HepG2 (cell line): ENCODE results near the gene CLRN3.

Source experiments
- E2F1 ChIP-seq: sonication (generic); formaldehyde crosslinking; IDR thresholded peaks from 2 replicates; pipeline ENCODE4 v1.5.0; 2020; ENCODE audit warnings: missing genetic modification reagents
- JUNB ChIP-seq: sonication (generic); formaldehyde crosslinking; IDR thresholded peaks from 2 replicates; pipeline ENCODE4 v1.8.0; 2022; ENCODE audit warnings: missing genetic modification reagents, mild to moderate bottlenecking, borderline replicate concordance
- MXI1 ChIP-seq: IDR thresholded peaks from 3 replicates; pipeline ENCODE4 v1.6.1; 2012; ENCODE audit warnings: low read depth, low read length, inconsistent platforms, borderline replicate concordance
- NR2F2 ChIP-seq: IDR thresholded peaks from 2 replicates; pipeline ENCODE4 v1.6.1; 2012; ENCODE audit warnings: low read depth, inconsistent platforms, borderline replicate concordance
- ONECUT2 ChIP-seq: sonication (generic); formaldehyde crosslinking; IDR thresholded peaks from 2 replicates; pipeline ENCODE4 v1.4.0; 2020; ENCODE audit warnings: missing genetic modification reagents
- POLR2A ChIP-seq, 2 experiments: IDR thresholded peaks; 2 replicates each; pipeline ENCODE4 v1.6.1; 2011; ENCODE audit warnings: low read depth in 2 of 2, low read length in 2 of 2, mild to moderate bottlenecking in 1 of 2, moderate library complexity in 1 of 2; ENCODE audit not compliant: insufficient read depth in 1 of 2
- SP1 ChIP-seq, 2 experiments: fragments of 450-650 bp in 1 of 2; sonication (generic) in 1 of 2; formaldehyde crosslinking in 1 of 2; IDR thresholded peaks; 2 replicates each; pipeline versions ENCODE4 v1.4.0 to v1.6.1; 2016 to 2020; ENCODE audit warnings: missing genetic modification reagents in 1 of 2
- ZKSCAN1 ChIP-seq: fragments of 150-350 bp; IDR thresholded peaks from 2 replicates; pipeline ENCODE4 v1.6.1; 2014; ENCODE audit warnings: low read length
- ZNF451 ChIP-seq: sonication (generic); formaldehyde crosslinking; IDR thresholded peaks from 2 replicates; pipeline ENCODE4 v1.5.0; 2020; ENCODE audit warnings: mild to moderate bottlenecking, missing genetic modification reagents
- TF ChIP-seq, protein P1 (sequence below), 2 experiments: IDR thresholded peaks; 2 replicates each; pipeline ENCODE4 v1.6.1; 2011 to 2012; ENCODE audit warnings: low read length in 2 of 2, borderline replicate concordance in 1 of 2, low read depth in 1 of 2, mild to moderate bottlenecking in 1 of 2, moderate library complexity in 1 of 2
- TF ChIP-seq, protein P2 (sequence below): sonication (generic); formaldehyde crosslinking; IDR thresholded peaks from 2 replicates; pipeline ENCODE4 v1.5.0; 2020; ENCODE audit warnings: mild to moderate bottlenecking, missing genetic modification reagents, moderate library complexity
- TF ChIP-seq, protein P3 (sequence below): sonication (generic); formaldehyde crosslinking; IDR thresholded peaks from 2 replicates; pipeline ENCODE4 v1.5.1; 2020; ENCODE audit warnings: mild to moderate bottlenecking, missing genetic modification reagents, moderate library complexity
- TF ChIP-seq, protein P4 (sequence below): sonication (generic); formaldehyde crosslinking; IDR thresholded peaks from 2 replicates; pipeline ENCODE4 v1.9.0; 2021; ENCODE audit warnings: missing genetic modification reagents, borderline replicate concordance

GRCh38 chr10:127908106-127908958 lies 15.6 kb upstream of the CLRN3 start:
- TF ChIP-seq JUNB (CRISPR knock-in tag) (no peak), ZNF451 (CRISPR knock-in tag) (no peak), E2F1 (no peak), MXI1 (no peak), ONECUT2 (CRISPR knock-in tag) (no peak), NR2F2 (no peak), ZKSCAN1 (no peak), POLR2A (IDR thresholded peaks at IDR 0.05; ENCODE audit: insufficient read depth in 1 of 2, low read depth in 2 of 2, low read length in 2 of 2) (no peak), SP1 (IDR thresholded peaks at IDR 0.05) (no peak), SP1 (CRISPR knock-in tag; IDR thresholded peaks at IDR 0.05) (no peak)
- TF ChIP-seq, protein P1, sequence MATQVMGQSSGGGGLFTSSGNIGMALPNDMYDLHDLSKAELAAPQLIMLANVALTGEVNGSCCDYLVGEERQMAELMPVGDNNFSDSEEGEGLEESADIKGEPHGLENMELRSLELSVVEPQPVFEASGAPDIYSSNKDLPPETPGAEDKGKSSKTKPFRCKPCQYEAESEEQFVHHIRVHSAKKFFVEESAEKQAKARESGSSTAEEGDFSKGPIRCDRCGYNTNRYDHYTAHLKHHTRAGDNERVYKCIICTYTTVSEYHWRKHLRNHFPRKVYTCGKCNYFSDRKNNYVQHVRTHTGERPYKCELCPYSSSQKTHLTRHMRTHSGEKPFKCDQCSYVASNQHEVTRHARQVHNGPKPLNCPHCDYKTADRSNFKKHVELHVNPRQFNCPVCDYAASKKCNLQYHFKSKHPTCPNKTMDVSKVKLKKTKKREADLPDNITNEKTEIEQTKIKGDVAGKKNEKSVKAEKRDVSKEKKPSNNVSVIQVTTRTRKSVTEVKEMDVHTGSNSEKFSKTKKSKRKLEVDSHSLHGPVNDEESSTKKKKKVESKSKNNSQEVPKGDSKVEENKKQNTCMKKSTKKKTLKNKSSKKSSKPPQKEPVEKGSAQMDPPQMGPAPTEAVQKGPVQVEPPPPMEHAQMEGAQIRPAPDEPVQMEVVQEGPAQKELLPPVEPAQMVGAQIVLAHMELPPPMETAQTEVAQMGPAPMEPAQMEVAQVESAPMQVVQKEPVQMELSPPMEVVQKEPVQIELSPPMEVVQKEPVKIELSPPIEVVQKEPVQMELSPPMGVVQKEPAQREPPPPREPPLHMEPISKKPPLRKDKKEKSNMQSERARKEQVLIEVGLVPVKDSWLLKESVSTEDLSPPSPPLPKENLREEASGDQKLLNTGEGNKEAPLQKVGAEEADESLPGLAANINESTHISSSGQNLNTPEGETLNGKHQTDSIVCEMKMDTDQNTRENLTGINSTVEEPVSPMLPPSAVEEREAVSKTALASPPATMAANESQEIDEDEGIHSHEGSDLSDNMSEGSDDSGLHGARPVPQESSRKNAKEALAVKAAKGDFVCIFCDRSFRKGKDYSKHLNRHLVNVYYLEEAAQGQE (IDR thresholded peaks at IDR 0.05; ENCODE audit: borderline replicate concordance in 1 of 2, low read depth in 1 of 2, low read length in 2 of 2): no peak
- TF ChIP-seq, protein P2, sequence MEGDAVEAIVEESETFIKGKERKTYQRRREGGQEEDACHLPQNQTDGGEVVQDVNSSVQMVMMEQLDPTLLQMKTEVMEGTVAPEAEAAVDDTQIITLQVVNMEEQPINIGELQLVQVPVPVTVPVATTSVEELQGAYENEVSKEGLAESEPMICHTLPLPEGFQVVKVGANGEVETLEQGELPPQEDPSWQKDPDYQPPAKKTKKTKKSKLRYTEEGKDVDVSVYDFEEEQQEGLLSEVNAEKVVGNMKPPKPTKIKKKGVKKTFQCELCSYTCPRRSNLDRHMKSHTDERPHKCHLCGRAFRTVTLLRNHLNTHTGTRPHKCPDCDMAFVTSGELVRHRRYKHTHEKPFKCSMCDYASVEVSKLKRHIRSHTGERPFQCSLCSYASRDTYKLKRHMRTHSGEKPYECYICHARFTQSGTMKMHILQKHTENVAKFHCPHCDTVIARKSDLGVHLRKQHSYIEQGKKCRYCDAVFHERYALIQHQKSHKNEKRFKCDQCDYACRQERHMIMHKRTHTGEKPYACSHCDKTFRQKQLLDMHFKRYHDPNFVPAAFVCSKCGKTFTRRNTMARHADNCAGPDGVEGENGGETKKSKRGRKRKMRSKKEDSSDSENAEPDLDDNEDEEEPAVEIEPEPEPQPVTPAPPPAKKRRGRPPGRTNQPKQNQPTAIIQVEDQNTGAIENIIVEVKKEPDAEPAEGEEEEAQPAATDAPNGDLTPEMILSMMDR: no peak
- TF ChIP-seq, protein P3, sequence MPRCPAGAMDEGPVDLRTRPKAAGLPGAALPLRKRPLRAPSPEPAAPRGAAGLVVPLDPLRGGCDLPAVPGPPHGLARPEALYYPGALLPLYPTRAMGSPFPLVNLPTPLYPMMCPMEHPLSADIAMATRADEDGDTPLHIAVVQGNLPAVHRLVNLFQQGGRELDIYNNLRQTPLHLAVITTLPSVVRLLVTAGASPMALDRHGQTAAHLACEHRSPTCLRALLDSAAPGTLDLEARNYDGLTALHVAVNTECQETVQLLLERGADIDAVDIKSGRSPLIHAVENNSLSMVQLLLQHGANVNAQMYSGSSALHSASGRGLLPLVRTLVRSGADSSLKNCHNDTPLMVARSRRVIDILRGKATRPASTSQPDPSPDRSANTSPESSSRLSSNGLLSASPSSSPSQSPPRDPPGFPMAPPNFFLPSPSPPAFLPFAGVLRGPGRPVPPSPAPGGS (CRISPR knock-in tag): no peak
- TF ChIP-seq, protein P4, sequence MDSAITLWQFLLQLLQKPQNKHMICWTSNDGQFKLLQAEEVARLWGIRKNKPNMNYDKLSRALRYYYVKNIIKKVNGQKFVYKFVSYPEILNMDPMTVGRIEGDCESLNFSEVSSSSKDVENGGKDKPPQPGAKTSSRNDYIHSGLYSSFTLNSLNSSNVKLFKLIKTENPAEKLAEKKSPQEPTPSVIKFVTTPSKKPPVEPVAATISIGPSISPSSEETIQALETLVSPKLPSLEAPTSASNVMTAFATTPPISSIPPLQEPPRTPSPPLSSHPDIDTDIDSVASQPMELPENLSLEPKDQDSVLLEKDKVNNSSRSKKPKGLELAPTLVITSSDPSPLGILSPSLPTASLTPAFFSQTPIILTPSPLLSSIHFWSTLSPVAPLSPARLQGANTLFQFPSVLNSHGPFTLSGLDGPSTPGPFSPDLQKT (CRISPR knock-in tag): no peak
